H7 (cell line): ENCODE data around the gene USP7. TPM values are rescaled to one million over a fixed set of nuclear protein-coding genes. Genes with fewer than 3 reads are reported as not detected.
A peak's percentile ranks its signal among the peaks of the same experiment; 100 is the strongest.
"Not testable (repeated sequence)": the region's sequence is repeated elsewhere in the genome, so short reads cannot be mapped to it uniquely, and the experiment has no call there.

Experiments
- DNase-seq: peaks from one replicate; pipeline ENCODE4 v3.0.0; 2012
- H3K27me3 ChIP-seq: 2 replicates; pipeline ENCODE4 v1.6.0; 2011; ENCODE audit warnings: mild to moderate bottlenecking, low read length; ENCODE audit not compliant: control insufficient read depth, insufficient read depth
- H3K36me3 ChIP-seq: replicated peaks from 2 replicates; pipeline ENCODE4 v1.5.1; 2011; ENCODE audit warnings: low read length; ENCODE audit not compliant: control insufficient read depth, insufficient read depth
- H3K4me3 ChIP-seq: 2 replicates; pipeline ENCODE4 v1.5.1; 2011; ENCODE audit warnings: low read depth, mild to moderate bottlenecking, control low read depth, low read length, moderate library complexity; ENCODE audit not compliant: insufficient read depth
- total RNA-seq: library from RNA; depleted of rRNA; stranded (reverse); fragments of >200 nt; shearing (Covaris generic); gene quantifications from 2 replicates; pipeline ENCODE4 v1.2.3, GENCODE V29; 2014

Gene USP7
- total RNA-seq, 1 experiment from 2014 or later = 63.6 TPM

DNA sequence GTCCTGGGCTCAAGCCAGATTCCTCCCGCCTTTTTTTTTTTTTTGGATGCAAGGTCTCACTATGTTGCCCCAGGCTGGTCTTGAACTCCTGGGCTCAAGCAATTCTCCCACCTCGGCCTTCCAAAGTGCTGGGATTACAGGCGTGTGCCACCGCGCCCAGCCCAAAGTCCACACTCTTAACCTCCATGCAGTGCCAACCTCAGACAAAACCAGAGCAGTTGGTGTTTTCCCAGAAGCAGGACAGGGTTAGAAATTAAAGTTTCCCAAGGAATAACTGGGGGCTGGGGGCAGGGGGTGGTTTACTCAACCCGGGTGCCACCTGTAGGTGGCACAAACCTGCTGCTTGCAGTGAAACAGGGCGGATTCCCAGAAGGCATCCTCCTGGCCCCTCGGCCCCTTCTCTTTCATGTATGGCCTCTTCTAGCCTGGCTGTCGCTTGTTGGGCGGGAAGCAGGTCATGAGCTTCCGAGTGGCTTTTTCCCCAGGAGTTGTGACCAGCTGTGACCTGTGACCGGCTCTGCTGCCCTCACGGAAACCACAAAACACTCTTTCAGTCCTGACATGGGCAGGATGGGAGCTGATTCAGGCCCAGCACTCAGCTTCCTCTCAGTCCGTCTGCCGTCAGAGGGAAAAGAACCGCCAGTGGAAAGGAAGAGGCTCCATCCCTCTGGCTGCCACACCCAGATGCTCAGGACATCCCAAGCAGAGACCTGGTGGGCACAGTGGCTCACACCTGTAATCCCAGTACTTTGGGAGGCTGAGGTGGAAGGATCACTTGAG is 25.6 kb upstream of the USP7 start:
- DNase-seq = peak; percentile 6
- H3K27me3 ChIP-seq = no peaks in the 10 kb centered on the region
- H3K4me3 ChIP-seq = no peak overlapping the region
- no peaks in the 10 kb centered on the region for H3K36me3 ChIP-seq

DNA sequence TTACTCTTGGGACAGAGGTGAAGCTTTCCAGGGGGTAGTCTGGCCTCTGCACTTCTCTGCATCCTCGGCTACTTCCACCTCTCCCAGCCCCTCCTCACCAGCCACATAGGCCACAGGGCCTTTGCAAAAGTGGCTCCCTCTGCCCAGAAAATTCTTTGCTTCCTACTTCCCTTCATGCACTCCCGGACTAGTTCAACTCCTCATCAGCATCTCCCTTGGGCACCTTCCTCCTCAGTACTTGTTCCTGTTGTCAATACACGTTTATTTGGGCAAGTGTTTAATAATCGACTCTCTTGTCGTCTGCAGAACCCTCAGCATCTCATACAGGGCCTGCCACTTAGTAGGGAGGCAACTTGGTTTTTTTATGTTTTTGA is 23.1 kb upstream of the USP7 start:
- H3K27me3 ChIP-seq = no peaks in the 10 kb centered on the region
- H3K36me3 ChIP-seq = no peaks in the 10 kb centered on the region
- H3K4me3 ChIP-seq = no peak overlapping the region
- no peak for DNase-seq

DNA sequence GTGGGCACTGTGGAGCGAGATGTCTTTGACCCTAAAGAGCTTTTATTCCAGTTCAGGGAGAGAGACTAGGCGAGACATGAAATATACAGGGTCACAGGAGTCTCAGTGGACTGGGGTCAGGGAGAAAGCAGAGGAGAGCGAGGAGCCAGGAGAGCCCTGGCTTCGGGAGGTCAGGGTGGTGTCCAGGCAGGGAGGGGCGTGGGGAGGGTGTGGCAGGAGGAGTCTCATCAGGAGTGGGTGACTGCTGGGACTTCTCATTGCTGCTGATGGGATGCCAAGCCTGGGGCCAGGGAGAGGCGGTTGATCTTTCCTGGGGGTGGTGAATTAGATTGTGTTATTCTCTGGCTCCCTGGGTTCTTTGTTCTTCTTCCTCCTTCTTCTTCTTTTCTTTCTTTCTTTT is 22.4 kb upstream of the USP7 start:
- no peak for DNase-seq
- Histone ChIP-seq H3K4me3 (no peak overlapping the region), H3K27me3 (no peaks in the 10 kb centered on the region), H3K36me3 (no peaks in the 10 kb centered on the region)

GRCh38 chr16:8982816-8983215 is 19.1 kb upstream of the USP7 start:
- no peak overlapping the region for H3K4me3 ChIP-seq
- no peaks in the 10 kb centered on the region for H3K36me3 ChIP-seq
- H3K27me3 ChIP-seq = no peaks in the 10 kb centered on the region
- DNase-seq = no peak

GRCh38 chr16:8981901-8982300 is 18.2 kb upstream of the USP7 start:
- H3K4me3 ChIP-seq, H3K27me3 ChIP-seq, H3K36me3 ChIP-seq, DNase-seq: not testable (repeated sequence)

- DNase-seq, H3K36me3 ChIP-seq, H3K27me3 ChIP-seq, H3K4me3 ChIP-seq: not testable (repeated sequence)
Observed at GRCh38 chr16:8976189-8976588, 12.5 kb upstream of the USP7 start.

DNA sequence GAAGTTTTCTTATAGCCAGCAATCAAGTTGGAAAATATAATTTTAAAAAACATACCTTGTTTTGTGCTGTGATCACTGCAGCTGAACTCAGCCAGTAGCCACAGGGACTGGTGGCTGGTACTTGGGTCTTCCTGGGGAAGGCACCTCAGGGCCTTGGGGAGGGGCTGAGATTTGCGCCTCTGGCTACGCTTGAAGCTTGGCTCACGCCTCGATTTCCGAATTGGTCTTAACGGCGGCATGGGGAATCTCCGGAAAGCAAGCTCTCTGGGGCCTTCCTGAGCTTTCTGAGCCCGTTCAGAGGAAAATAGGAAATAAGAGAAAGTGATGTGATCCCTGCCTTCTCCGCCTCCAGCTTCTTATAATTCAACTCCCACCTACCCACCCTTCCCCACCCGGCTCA is 11.3 kb upstream of the USP7 start:
- Histone ChIP-seq H3K27me3 (no peaks in the 10 kb centered on the region), H3K4me3 (no peak overlapping the region), H3K36me3 (no peaks in the 10 kb centered on the region)
- DNase-seq = no peak

DNA sequence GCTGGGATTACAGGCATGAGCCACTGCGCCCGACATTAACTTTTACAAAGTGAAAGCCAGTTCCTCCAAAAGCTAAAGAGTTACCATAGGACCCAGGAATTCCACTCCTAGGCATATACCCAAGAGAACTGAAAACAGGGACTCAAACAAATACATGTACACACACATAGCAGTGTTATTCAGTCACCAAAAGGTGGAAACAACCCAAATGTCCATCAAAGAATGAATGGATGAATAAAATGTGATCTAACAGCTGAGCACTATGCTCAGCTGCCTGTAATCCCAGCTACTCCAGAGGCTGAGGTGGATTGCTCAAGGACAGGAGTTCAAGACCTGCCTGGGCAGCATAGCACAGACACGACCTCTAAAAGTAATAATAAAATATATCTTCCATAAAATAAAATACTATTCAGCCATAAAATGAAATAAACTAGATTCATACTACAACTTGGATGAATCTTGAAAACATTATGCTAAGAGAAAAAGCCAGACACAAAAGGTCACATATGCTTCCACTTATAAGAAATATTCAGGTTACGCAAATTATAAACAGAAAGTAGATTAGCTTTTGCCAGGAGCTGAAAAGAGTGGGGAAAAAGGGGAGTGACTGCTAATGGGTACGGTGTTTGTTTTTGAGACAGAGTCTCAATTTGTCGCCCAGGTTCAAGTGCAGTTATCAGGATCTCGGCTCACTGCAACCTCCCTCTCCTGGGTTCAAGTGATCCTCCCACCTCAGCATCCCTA is 9.3 kb upstream of the USP7 start:
- no peak for DNase-seq
- Histone ChIP-seq H3K27me3 (no peaks in the 10 kb centered on the region), H3K36me3 (no peaks in the 10 kb centered on the region), H3K4me3 (no peak overlapping the region)

GRCh38 chr16:8971416-8971815 is 7.7 kb upstream of the USP7 start:
- Histone ChIP-seq H3K27me3 (no peaks in the 10 kb centered on the region), H3K36me3 (no peaks in the 10 kb centered on the region), H3K4me3 (no peak overlapping the region)
- no peak for DNase-seq

- not testable (repeated sequence) for H3K27me3 ChIP-seq, DNase-seq, H3K36me3 ChIP-seq, H3K4me3 ChIP-seq
Observed at GRCh38 chr16:8969202-8969897, 5.6 kb upstream of the USP7 start.

- H3K4me3 ChIP-seq, H3K27me3 ChIP-seq, H3K36me3 ChIP-seq, DNase-seq: not testable (repeated sequence)
Observed at GRCh38 chr16:8968054-8968453, 4.3 kb upstream of the USP7 start.

GRCh38 chr16:8967132-8967821 is 3.6 kb upstream of the USP7 start:
- Histone ChIP-seq H3K27me3 (peaks cover 2% of the 10 kb centered on the region; the same call in 1 of the 2 replicates), H3K36me3 (no peaks in the 10 kb centered on the region), H3K4me3 (no peak overlapping the region)

GRCh38 chr16:8966817-8967131 is 3.1 kb upstream of the USP7 start:
- Histone ChIP-seq H3K27me3 (peaks cover 2% of the 10 kb centered on the region; the same call in 1 of the 2 replicates), H3K36me3 (no peaks in the 10 kb centered on the region), H3K4me3 (no peak overlapping the region)
- no peak for DNase-seq

More at GRCh38 chr16:8967132-8967821, 3.6 kb upstream of the USP7 start:
- DNase-seq = no peak

DNA sequence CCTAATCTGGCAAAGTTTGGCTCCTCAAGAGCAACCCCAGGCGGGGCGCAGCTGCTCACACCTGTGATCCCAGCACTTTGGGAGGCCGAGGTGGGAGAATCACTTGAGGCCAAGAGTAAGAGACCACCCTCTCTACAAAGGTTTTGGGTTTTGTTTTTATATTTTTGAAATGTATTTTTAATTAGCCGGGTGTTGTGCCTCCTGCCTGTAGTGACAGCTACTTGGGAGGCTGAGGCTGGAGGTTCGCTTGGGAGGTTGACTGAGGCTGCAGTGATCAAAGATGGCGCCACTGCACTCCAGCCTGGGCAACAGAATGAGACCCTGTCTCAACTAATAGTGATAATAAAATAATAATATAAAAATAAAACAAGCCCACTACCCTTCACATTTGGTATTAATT is 756 bp upstream of the USP7 start:
- Histone ChIP-seq H3K27me3 (peaks cover 2% of the 10 kb centered on the region; the same call in 1 of the 2 replicates), H3K36me3 (no peaks in the 10 kb centered on the region), H3K4me3 (peak overlapping the region; percentile 52)
- no peak for DNase-seq
